GM12872 (cell line): ENCODE measurements around the gene FTCDNL1.

Experiments used
- TF ChIP-seq, protein P1 (sequence below): IDR thresholded peaks from 3 replicates; pipeline ENCODE4 v1.5.1; 2011; ENCODE audit warnings: low read depth, mild to moderate bottlenecking, low read length, moderate library complexity; ENCODE audit not compliant: insufficient read depth

FTCDNL1 gene

DNA sequence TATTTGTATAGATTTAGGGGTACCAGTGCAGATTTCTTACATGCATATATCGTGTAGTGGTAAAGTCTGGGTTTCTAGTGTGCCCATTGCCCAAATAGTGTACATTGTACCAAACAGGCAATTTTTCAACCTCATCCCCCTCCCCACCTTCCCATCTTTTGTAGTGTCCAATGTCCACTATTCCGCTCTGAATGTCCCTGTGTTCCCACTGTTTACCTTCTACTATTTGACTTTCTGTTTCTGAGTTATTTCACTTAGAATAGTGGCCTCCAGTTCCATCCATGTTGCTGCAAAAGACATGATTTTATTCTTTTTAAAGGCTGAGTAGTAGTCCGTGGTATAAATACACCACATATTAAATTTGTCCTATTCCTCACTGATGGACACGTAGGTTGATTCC, 132.9 kb downstream of the FTCDNL1 start:
- TF ChIP-seq, protein P1, sequence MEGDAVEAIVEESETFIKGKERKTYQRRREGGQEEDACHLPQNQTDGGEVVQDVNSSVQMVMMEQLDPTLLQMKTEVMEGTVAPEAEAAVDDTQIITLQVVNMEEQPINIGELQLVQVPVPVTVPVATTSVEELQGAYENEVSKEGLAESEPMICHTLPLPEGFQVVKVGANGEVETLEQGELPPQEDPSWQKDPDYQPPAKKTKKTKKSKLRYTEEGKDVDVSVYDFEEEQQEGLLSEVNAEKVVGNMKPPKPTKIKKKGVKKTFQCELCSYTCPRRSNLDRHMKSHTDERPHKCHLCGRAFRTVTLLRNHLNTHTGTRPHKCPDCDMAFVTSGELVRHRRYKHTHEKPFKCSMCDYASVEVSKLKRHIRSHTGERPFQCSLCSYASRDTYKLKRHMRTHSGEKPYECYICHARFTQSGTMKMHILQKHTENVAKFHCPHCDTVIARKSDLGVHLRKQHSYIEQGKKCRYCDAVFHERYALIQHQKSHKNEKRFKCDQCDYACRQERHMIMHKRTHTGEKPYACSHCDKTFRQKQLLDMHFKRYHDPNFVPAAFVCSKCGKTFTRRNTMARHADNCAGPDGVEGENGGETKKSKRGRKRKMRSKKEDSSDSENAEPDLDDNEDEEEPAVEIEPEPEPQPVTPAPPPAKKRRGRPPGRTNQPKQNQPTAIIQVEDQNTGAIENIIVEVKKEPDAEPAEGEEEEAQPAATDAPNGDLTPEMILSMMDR = no peak

DNA sequence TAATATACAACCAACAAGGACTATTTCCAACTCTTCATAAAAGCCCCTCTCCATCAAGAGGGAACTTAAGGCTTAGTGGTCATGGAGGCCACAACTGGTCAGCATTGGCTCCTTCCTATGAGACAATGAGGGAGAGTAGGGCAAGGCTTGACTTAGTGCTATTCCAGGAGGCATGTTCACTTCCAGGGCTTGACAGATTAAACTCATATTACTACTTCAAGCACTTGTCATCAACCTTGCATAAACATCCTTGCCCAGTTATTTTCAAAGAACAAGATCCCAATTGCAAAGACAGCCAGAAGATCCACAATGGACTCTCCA, 133.4 kb downstream of the FTCDNL1 start:
- TF ChIP-seq, protein P1 = no peak

DNA sequence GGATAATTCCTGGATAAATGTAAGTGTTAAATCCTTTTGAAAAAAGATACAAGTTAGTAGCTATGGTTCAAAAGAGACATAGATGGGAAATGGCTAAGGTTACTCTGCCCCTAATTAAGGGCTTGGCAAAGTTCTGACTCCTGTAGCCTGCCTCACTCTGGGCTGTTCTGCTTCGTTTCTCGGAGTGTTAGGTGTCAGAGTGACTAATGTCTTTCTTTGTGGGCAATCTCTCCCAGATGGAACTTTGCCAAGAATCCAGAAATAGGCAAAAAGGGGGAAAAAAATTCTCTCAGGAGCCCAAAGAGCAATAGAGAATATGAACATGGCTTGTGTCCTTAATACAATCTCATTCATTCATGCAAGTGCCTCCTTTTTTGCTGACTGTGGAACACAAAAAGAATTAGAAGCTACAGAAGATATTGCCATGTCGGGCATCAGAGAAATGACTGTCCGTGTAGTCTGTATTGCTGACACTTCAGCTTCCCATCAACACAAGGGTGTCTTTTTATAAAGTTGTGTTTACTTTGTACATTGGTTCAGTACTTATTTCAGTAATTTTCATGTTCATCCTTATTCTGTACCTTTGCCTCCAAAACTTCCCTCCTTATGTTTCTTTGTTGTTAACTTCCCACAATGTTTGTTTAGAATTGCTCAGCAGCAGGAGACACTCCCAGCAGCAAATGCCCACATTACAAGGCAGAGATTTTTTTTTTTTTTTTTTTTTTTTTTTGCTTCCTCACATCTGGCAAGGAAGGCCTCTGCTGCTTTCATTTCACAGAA, 134.0 kb downstream of the FTCDNL1 start:
- TF ChIP-seq, protein P1 = no peak

DNA sequence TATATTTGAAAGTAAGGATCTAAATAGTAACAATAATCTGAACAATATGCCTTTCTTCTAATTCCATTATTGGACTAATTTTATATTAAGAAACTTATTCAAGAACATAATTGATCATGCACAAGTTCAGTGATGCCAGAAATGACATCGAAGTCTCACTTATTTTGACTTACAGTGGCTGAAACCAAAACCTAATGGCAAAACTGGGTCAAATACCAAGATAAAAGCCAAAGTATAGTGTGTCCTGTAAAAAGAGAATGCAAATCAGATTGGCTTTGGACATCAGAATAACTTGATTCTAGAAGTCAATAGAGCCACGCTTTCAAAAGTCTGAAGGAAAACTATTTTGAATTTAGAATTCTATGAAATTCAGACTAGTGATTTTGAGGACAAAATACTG, 137.2 kb downstream of the FTCDNL1 start:
- TF ChIP-seq, protein P1 = no peak

DNA sequence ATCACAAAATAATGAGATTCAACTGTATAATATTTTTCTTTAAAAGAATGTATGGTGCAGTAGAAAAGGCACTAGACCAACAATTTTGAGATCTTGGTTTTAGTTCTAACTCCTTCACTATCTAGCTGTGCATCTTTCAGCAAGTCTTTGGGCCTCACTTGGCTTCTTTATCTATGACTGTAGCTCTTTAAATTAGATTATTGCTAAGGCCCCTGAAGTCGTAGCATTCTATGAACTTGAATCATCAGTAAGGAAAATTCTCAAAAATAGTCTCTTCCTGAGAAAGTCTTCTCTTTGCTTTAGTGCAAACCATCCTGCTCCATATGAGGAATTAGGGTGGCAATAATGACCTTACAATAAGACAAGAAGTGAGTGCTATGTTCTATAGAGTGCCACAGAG, 140.4 kb downstream of the FTCDNL1 start:
- TF ChIP-seq, protein P1 = no peak
